ENCODE results near the gene CKAP2L.

The CKAP2L gene, protein sequence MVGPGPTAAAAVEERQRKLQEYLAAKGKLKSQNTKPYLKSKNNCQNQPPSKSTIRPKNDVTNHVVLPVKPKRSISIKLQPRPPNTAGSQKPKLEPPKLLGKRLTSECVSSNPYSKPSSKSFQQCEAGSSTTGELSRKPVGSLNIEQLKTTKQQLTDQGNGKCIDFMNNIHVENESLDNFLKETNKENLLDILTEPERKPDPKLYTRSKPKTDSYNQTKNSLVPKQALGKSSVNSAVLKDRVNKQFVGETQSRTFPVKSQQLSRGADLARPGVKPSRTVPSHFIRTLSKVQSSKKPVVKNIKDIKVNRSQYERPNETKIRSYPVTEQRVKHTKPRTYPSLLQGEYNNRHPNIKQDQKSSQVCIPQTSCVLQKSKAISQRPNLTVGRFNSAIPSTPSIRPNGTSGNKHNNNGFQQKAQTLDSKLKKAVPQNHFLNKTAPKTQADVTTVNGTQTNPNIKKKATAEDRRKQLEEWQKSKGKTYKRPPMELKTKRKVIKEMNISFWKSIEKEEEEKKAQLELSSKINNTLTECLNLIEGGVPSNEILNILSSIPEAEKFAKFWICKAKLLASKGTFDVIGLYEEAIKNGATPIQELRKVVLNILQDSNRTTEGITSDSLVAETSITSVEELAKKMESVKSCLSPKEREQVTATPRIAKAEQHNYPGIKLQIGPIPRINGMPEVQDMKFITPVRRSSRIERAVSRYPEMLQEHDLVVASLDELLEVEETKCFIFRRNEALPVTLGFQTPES
- total RNA-seq: 0.75 reads per million

DNA sequence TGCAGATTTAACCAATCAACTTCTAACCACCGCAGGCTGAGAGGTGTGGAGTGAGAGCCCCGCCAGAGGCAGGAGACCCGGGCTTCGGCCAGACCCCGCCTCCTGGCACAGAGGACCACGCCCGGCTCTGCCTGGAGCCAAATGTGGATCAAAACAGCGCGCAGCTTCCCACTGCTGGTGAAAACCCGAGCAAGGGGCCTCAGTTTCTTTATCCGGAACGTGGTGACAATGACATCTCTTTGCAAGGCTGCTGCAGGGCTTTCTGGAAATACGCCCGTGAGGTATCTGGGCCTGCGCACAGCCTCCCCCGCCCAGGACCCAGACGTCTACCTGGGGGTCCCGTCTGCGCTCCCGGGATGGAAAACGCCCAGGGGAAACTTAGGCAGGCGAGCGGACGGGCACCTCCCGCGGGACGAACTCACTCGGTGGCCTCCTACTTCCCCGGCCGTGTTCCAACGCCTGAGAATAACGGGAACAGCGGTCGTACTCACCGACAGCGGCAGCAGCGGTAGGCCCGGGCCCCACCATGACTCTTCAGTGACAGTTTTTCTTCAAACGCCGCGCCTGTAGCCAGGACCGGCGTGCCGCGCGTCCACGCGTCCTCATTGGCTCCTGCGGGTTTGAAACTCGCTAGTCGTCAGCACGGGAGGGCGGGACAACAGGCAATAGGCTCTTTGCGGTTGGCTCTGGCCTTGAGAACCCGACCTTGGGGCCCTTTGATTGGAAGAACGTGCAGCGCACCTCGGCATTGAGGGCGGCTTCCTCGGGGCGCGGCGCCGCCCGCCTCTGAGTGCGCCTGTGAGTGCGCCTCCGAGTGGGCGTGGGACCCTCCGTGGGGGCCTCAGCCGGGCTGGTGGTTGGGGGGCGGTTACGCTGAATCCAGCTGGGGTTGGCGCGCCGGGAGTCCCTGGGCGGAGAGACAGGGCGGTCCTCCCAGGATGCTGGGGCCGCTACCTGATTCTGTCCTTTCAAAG is at the start of gene CKAP2L:
Gene CKAP2L (minus strand): TSS at position 539 of the 974 bp plus-strand sequence. CDS start 11 bp downstream, at position 528.
- DNase-seq: peak; percentile 96

DNA sequence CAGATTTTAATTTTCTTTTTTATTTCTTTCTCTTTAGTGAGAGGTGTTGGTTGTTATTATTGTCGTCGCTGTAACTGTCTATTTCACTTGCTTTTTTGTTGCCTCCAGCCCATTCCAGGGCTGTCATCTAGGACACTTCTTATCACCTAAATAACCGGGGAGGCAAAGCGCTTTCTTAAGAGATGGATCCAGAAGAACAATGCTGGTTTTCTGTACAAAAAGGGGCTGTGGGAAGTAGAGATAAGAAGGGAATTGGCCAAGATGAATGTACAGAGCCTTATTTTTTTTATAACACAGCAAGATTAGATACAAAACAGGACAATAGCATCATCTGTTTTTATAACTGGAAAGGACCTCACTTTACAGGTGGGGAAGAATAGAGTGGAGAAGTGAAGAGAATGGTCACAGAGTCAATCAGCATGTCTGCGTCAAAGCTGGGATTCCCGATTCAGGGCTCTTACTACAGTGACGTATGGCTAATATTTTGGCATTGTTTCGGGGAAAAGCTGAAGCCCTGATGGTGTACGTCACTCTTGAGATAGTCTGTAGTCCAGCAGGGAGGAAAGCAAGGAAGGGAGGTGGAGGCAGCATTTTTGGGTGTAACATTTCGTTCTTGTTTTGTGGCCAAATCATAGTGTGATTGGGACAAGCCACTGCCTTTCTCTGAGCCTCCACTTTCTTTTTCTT is 49.0 kb upstream of the CKAP2L start:
- no peak for DNase-seq

GRCh38 chr2:112812318-112813267 is 48.2 kb upstream of the CKAP2L start:
- no peak for DNase-seq

GRCh38 chr2:112811841-112812306 is 47.5 kb upstream of the CKAP2L start:
- no peak for DNase-seq

DNA sequence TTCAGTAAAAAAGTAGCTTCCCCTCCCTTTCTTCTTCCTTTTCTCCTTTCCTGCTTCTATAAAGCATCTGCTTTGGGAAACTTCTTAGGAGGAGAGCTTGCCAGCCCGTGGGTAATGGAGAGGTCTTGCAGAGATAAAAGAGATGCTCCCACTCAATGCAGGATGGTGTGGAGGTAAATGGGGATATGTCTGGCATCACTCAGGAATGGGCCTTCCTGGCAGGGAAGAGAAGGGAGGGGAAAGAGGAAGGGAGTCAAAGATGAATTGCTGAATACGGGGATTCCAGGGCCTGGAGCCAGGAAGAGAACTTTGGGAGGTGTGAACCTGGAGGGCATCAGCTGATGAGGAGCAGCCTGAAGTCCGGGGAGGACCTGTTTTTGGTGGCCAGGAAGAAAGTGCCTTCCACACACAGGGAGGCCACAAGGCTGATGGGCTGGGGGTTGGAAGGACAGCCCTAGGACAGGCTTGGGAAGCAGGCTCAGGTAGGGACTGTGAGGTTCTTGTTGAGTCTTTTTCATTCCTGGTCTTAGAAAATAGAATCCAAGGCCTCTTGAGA is 46.9 kb upstream of the CKAP2L start:
- no peak for DNase-seq

- no peak for DNase-seq
Measured at GRCh38 chr2:112809112-112809511, 44.7 kb upstream of the CKAP2L start.

DNA sequence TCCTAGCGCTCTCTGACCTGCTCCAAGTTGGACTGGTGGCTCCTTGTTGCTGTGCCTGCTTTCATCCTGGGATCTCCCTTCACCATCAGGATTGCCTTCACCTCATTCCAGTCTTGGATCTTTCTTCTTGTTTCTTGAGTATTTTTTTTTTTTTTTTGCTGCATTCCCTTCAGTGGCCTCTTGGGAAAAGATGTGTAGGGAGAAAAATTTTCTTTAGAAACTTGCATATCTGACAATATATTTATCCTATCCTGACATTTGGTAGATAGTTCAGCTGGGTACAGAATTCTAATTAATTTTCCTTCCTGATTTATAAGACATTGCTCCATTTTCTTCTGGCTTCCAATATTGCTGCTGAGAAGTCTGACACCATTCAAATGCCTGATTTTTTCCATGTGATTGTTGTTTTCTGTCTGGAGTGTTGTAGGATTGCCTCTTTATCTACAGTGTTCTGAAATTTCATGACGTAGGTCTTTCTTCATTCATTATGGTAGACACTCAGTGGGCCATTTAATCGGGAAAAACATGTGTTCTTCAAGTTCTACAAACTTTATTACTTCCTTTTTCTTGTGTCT is 42.9 kb upstream of the CKAP2L start:
- no peak for DNase-seq

DNA sequence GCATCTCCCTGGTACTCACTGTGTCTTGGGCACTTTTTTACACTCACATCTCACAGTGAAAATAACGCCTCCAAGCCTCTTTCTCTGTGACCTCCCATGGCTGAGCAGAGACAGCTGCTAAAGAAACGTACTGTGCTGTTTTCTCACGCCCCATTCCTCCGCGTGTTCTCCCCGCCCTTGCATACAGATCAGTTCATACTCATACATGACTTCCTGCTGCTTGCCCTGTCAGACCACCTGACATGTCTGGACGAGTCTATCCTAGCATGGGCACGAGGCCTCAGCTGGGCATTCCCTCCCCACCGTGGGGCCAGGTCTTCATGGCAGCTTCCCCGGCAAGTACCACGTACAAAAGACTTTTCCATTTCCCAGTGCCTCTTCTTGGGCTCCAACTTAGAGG is 41.1 kb upstream of the CKAP2L start:
- no peak for DNase-seq

- DNase-seq: no peak
Measured at GRCh38 chr2:112803691-112804521, 39.5 kb upstream of the CKAP2L start.

DNA sequence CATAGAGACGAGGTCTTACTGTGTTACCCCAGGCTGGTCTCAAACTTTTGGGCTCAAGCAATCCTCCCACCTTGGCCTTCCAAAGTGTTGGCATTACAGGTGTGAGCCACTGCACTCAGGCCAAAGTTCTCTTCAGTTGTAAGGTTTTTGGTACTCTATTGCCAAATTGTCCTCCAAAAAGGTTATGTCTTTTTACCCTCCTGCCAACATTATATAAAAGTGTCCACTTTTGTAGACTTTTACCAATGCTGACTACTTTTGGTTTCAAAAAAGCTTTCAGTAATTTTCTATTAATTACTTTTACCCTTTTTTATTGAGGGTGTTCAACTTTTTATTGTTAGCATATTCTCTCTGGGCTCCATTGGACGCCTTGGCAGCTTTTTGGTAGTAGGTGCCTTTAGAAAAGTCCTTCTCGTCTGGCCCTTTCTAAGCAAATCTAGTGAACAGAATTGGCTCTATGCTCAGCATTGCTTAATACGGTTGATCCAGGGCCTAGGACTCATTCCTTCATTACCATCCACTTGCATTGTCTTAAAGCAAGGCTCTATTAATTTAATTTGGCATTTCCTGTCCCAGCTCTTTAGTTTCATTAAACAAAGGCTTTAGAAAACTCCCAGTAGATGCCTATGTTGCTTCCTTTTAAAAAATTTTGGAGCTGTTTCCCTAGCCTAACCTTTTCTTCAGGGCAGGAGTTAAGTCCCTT is 36.6 kb upstream of the CKAP2L start:
- no peak for DNase-seq

DNA sequence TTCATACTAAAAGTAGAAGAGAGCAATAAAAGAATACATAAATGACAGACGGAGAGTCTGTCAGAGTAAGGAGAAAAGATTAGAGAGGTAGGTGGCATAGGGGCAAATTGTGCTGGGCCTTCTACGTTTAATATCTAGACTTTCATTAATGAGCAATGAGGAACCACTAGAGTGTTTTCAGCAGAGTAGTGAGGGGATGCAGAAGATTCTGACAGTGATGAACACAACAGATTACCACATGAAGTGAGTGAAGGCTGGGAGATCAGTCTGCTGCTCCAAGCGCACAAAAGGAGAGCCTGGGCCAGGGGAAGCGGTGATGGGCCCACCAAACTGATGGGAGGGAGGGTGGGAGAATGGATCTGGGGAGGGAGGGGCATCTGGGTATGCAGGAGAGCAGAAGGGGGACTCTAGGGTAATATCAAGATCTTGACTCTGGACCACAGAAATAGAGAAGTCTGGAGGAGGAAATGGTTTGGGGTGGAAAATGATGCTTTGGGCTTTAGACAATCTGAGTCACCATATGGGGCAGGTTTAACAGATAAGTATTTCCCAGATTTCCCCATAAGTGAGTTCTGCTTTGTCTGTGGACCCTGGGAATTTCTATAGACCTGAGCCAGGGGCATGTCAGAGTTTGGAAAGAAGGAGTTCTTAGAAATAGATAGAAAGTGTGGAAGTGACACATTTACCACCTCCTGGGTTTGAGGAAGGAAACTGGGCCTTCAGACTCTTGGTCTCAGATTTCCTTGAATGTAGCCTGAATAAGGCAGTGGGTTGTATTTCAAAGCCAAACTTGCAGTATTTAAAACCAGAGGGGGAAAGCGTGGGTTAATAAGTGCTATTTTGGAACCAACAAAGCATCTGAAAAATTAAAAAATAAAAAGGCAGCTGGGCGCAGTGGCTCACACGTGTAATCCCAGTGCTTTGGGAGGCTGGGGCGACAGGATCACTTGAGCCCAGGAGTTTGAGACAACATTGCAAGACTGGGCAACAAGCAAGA is 34.9 kb upstream of the CKAP2L start:
- no peak for DNase-seq

DNA sequence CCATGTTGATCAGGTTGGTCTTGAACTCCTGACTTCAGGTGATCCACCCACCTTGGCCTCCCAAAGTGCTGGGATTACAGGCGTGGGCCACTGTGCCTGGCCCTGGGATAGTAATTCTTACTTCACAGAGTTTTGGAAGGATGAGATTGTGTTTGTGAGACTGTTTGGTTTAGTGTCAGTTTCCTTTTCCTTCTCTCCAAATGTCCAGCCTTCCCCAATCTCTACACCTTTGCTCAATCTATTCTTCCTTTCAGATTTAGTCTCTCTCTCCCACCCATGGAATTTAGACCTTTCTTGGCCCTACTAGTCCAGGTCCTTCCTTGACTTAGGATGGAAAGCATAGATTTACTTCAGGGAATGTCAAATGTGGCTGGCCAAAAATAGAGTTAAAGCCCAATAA is 32.1 kb upstream of the CKAP2L start:
- DNase-seq: no peak

DNA sequence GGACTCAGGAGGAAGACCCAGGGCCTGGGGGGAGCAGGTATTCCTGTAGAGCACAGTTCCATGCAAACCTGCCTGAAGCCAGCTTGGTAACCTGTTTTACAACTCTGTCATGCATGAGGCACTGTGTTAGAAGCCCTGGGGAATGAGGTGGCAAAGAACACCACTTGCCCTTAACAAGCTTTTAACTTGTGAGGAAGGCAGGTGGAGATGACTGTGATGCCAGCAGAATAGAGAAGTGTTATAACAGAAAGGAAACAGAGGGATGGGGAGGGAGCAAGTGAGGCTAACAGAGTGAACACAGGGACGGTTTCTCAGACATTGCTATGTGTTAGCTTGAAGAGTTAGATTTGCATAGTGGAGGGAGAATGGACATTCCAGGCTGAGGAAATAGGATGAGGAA is 31.4 kb upstream of the CKAP2L start:
- DNase-seq: no peak

- DNase-seq: no peak
Measured at GRCh38 chr2:112794841-112795240, 30.4 kb upstream of the CKAP2L start.

DNA sequence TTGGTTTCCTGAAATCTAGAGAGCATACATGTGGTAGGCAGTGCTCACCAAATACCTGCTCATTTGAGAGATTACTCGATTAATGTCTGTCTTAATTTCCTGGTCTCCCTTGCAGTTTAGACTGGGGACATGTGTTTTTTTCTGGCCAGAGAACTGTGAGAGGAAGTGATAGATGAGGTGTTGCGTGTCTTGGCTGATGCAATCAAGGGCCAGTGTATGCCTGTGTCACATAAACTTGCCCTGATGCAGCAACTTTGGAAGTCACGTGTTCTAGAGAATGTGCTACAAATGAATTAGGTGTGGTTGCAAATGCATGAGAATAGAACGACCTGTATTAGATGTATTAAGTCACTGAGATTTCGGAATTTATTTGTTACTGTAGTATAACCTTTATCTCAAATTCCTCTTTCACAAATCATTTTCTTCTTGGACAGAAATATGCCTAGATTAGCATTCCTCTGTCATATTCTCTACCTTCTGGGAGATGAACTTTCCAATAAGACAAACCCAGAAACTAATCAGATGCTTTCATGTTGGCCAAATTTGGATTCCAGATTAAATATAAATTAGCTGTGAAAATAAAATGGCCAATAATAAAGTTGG is 29.8 kb upstream of the CKAP2L start:
- no peak for DNase-seq

- DNase-seq: no peak
Measured at GRCh38 chr2:112793449-112793978, 29.1 kb upstream of the CKAP2L start.

- DNase-seq: no peak
Measured at GRCh38 chr2:112792419-112792818, 28.0 kb upstream of the CKAP2L start.
